GM12875 (cell line): ENCODE measurements around the gene NR2C2.

Source experiments
- H3K4me3 ChIP-seq: one replicate; pipeline ENCODE4 v1.5.1; 2011; ENCODE audit warnings: low read depth, low read length, control low read depth
- TF ChIP-seq, protein P1 (sequence below): IDR thresholded peaks from 2 replicates; pipeline ENCODE4 v1.5.1; 2011; ENCODE audit warnings: low read depth, mild to moderate bottlenecking, control low read depth, inconsistent platforms, low read length, moderate library complexity, borderline replicate concordance; ENCODE audit not compliant: insufficient read depth

The NR2C2 gene

DNA sequence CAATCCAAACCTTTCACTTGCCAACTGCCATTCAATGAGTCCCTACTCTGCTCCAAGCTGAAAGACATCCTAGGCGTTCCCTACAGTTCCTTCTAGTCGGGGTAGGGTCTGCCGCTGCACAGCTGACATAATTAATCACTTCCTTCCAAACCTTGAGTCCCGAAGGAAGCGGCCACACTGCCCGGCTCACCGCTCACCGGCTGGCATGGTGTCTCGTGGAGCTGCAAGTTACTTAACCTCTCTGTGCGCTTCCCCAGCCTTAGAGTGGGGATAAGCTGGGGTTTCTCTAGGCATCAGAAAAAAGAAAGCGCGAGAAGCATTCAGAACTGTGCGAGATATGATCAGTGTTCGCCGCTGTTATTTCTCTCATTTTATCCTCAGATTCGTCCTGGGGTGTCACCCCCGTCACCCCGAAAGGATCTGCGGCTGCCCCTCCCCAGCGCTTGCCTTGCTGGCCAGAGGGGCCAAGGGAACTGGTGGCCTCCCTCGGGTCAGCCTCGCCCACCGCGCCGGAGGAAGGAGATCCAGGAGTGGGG, 117.0 kb downstream of the NR2C2 start:
- TF ChIP-seq, protein P1, sequence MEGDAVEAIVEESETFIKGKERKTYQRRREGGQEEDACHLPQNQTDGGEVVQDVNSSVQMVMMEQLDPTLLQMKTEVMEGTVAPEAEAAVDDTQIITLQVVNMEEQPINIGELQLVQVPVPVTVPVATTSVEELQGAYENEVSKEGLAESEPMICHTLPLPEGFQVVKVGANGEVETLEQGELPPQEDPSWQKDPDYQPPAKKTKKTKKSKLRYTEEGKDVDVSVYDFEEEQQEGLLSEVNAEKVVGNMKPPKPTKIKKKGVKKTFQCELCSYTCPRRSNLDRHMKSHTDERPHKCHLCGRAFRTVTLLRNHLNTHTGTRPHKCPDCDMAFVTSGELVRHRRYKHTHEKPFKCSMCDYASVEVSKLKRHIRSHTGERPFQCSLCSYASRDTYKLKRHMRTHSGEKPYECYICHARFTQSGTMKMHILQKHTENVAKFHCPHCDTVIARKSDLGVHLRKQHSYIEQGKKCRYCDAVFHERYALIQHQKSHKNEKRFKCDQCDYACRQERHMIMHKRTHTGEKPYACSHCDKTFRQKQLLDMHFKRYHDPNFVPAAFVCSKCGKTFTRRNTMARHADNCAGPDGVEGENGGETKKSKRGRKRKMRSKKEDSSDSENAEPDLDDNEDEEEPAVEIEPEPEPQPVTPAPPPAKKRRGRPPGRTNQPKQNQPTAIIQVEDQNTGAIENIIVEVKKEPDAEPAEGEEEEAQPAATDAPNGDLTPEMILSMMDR, result no peak
- peak overlapping the region; percentile 94 for H3K4me3 ChIP-seq

GRCh38 chr3:15064835-15065549, 117.6 kb downstream of the NR2C2 start, which contains the start of gene MRPS25:
Gene MRPS25 (minus strand): TSS chr3:15065315. CDS start chr3:15065194, 121 bp downstream.
- H3K4me3 ChIP-seq, result peak within 1 kb of the TSS; percentile 94
- TF ChIP-seq, protein P1, result no peak

DNA sequence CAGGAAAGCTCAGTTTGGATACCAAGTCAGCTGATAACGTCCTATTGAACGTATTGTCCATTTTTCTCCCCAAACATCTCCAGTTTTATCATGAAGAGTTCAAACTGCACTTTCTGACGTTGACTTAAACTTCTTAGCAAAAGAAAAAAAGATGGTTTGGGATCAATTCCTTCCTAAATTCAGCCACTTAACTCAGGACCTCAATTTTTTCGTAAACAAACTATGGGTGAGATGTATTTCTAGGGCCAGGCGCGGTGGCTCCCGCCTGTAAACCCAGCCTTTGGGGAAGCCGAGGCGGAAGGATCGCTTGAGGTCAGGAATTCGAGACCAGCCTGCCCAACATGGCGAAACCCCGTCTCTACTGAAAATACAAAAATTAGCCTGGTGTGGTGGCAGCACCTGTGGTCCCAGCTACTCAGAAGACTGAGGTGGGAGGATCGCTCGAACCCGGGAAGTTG, 118.2 kb downstream of the NR2C2 start:
- no peak overlapping the region for H3K4me3 ChIP-seq
- TF ChIP-seq, protein P1, result no peak

DNA sequence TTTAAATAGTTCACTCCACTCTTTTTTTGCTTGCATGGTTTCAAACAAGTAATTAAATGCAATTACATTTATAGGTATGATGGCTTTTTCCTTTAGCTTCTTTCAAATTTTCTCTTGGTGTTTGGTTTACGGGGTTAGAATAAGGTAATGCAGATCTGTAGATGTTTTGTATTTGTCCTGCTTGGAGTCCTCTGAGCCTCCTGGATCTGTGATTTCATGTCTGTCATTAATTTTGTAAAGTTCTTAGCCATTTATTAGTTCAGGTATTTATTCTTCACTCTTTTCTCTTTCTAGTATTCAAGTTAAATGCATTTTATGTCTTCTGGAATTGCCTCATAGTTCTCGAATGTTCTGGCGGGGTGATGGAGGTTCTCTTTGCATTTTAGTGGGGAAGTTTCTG, 119.1 kb downstream of the NR2C2 start:
- no peak overlapping the region for H3K4me3 ChIP-seq
- TF ChIP-seq, protein P1, result no peak

- TF ChIP-seq, protein P1, result no peak
- H3K4me3 ChIP-seq, result no peak overlapping the region
Measured at GRCh38 chr3:15069441-15069840, 122.1 kb downstream of the NR2C2 start.

GRCh38 chr3:15071699-15072098, 124.3 kb downstream of the NR2C2 start:
- no peak overlapping the region for H3K4me3 ChIP-seq
- TF ChIP-seq, protein P1, result no peak

- H3K4me3 ChIP-seq, result no peak overlapping the region
- TF ChIP-seq, protein P1, result no peak
Measured at GRCh38 chr3:15074500-15074899, 127.1 kb downstream of the NR2C2 start.
